Osteocyte (in vitro differentiated cells): ENCODE measurements around the gene RTN4R. TPM values are rescaled to one million over a fixed set of nuclear protein-coding genes. Genes with fewer than 3 reads are reported as not detected.
A peak's percentile ranks its signal among the peaks of the same experiment; 100 is the strongest.
"Not testable (repeated sequence)": the region's sequence is repeated elsewhere in the genome, so short reads cannot be mapped to it uniquely, and the experiment has no call there.

Experiments used
- DNase-seq: peaks from one replicate; pipeline ENCODE4 v3.0.0; 2021; ENCODE audit warnings: mixed read lengths; ENCODE audit not compliant: unreplicated experiment; ENCODE audit errors: extremely low spot score
- H3K27ac Mint-ChIP-seq: one replicate; pipeline ENCODE4 v1.8.0; 2021; ENCODE audit warnings: mild to moderate bottlenecking, mixed read lengths; ENCODE audit not compliant: unreplicated experiment
- H3K27me3 Mint-ChIP-seq: one replicate; pipeline ENCODE4 v1.8.0; 2021; ENCODE audit warnings: mixed read lengths; ENCODE audit not compliant: unreplicated experiment
- H3K36me3 Mint-ChIP-seq: one replicate; pipeline ENCODE4 v1.8.0; 2021; ENCODE audit warnings: mixed read lengths; ENCODE audit not compliant: unreplicated experiment
- H3K4me1 Mint-ChIP-seq: one replicate; pipeline ENCODE4 v1.8.0; 2021; ENCODE audit warnings: mixed read lengths; ENCODE audit not compliant: unreplicated experiment
- H3K4me3 Mint-ChIP-seq: one replicate; pipeline ENCODE4 v1.8.0; 2021; ENCODE audit warnings: mild to moderate bottlenecking, moderate library complexity, mixed read lengths; ENCODE audit not compliant: unreplicated experiment
- H3K9me3 Mint-ChIP-seq: one replicate; pipeline ENCODE4 v1.8.0; 2021; ENCODE audit warnings: mixed read lengths; ENCODE audit not compliant: unreplicated experiment
- CTCF ChIP-seq: fragments of 200-600 bp; sonication (generic); IDR thresholded peaks from 2 replicates; pipeline ENCODE4 v1.5.0; 2021; ENCODE audit warnings: antibody characterized with exemption, mild to moderate bottlenecking, moderate library complexity
- long read RNA-seq: library from polyadenylated mRNA; unstranded; transcript quantifications from one replicate; pipeline ENCODE4 v2.0.0, GENCODE V29; 2021
- total RNA-seq: library from RNA; stranded (reverse); gene quantifications from 2 replicates; pipeline ENCODE4 v1.2.1, GENCODE V29; 2021

RTN4R gene
- 1.5 and 2.1 TPM in 2 replicates for total RNA-seq
- long read RNA-seq, result 0 reads

DNA sequence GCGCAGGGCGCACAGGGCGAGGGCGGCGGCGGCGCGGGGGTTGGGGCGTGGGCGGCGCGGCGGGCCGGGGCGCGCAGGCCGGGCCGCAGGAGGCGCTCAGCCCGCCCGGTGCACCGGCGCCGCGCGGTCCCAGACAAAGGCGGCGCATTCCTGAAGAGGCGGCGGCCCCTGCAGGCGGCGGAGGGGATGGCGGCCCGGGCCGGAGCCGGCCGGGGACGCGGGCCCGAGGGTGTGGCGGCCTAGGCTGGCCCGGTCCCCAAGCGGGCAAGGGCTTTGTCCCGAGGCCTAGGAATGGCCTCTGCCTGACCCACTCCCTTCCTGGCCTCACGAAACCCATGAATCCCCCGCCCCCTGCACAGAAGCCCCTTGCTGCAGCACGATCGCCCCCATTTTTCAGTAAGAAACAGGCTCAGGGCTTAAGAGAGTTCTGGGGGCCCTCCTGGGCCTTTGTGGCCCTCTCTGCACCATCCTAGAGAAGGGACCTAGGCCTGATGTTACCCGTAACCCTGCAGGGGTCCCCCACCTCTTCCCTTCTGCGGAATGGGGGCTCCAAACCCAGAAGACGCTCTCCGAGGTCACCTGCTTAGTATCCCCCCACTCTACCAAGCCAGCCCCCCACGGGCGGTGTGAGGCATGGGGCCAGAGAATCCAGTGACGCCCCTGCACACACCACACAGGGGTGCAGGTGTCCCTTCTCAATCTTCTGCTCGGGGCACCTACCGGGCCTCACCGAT lies at the start of gene RTN4R:
TSS of gene RTN4R (minus strand) at position 40 of the 734 bp plus-strand sequence. CDS start 226 bp downstream, outside the sequence.
- Mint-ChIP-seq H3K4me1 (peaks cover 16% of the 10 kb centered on the region), H3K27me3 (no peaks in the 10 kb centered on the region), H3K4me3 (peak within 1 kb of the TSS; percentile 59), H3K36me3 (no peaks in the 10 kb centered on the region), H3K27ac (no peak within 1 kb of the TSS), H3K9me3 (no peaks in the 10 kb centered on the region)
- DNase-seq, result no peak
- TF ChIP-seq CTCF, result peak; percentile 75

DNA sequence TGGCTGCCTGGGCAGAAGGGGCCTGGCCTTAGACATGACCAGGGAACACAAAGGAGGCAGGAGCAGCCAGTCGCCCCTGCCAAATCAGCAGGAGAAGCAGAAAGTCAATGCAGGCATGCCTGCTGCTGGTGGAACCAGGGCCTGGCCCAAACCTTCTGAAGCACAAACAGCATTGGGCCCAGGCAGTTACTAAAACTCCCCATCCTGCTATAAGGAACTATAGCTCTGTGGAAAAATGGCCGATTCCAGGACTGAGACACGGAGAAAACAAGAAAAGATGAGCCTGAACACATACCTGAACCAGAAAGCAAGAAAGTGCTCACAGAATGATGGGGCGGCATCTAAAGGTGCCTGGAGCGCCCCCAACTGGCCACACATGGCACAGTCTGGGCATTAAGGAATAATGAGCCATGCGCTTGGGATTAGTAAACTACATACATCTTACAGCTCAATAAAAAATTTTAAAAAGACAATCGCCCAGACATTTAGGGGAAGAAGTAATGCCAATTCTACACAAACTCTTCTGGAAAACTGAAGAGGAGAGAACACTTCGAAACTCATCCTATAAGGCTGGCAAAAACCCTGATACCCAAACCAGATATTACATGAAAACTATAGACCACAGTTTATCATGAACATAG lies 49.4 kb upstream of the RTN4R start:
- Mint-ChIP-seq H3K4me1 (peaks cover 33% of the 10 kb centered on the region), H3K4me3 (peak overlapping the region; percentile 87)
- DNase-seq, H3K9me3 Mint-ChIP-seq, H3K27me3 Mint-ChIP-seq, H3K36me3 Mint-ChIP-seq, H3K27ac Mint-ChIP-seq: not testable (repeated sequence)
- peak; percentile 63 for TF ChIP-seq CTCF

DNA sequence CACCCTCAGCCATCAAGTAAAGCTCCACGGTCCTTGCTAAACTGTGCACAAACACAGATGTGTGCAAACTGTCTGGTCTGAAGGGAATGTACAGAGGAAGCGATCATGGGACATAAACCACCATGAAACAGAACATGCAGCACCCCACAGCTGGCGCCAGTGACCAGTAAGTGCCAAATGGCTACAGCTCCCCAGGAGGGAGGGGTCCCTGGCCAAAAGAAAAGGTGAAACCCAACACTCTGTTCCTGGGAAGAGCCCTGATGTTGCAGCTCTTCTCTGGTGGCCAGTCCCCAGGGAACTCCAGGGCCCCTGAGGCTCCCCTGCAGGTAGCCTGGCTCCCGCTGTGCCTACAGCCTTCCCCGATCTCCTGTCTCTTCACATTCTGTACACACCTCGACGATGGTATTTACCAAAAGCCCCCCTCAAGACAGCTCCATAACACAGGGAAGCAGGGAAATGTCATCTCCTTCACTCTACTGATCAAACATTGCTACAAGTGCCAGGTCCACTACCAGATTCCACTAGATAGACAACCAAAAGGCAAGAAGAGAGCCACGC lies 48.8 kb upstream of the RTN4R start:
- no peak for TF ChIP-seq CTCF
- DNase-seq, result peak; percentile 73
- H3K27ac Mint-ChIP-seq, result no peak overlapping the region

GRCh38 chr22:20316217-20316843 lies 48.2 kb upstream of the RTN4R start:
- no peak for TF ChIP-seq CTCF
- Mint-ChIP-seq H3K4me3 (no peak overlapping the region), H3K4me1 (peaks cover 30% of the 10 kb centered on the region), H3K27ac (no peak overlapping the region), H3K27me3 (no peaks in the 10 kb centered on the region), H3K36me3 (no peaks in the 10 kb centered on the region), H3K9me3 (no peaks in the 10 kb centered on the region)
- DNase-seq, result peak; percentile 78

More for the DNA sequence above, 48.8 kb upstream of the RTN4R start:
- no peaks in the 10 kb centered on the region for H3K9me3 Mint-ChIP-seq
- no peaks in the 10 kb centered on the region for H3K36me3 Mint-ChIP-seq
- no peak overlapping the region for H3K4me3 Mint-ChIP-seq
- no peaks in the 10 kb centered on the region for H3K27me3 Mint-ChIP-seq
- peaks cover 33% of the 10 kb centered on the region for H3K4me1 Mint-ChIP-seq
